ENCODE measurements around the gene GSTA4. TPM values are rescaled to one million over a fixed set of nuclear protein-coding genes. Genes with fewer than 3 reads are reported as not detected.

Gene GSTA4
- polyA plus RNA-seq, 1 donor from 2014 or later = 764 TPM

GRCh38 chr6:53033764-53034163 lies 38.7 kb upstream of the GSTA4 start:
- no peak overlapping the region for H3K4me3 ChIP-seq (ENCODE audit: low read length)
- H3K4me2 ChIP-seq (ENCODE audit: low read length) = no peak overlapping the region

GRCh38 chr6:53032849-53033248 lies 37.8 kb upstream of the GSTA4 start:
- H4K20me1 ChIP-seq (ENCODE audit: insufficient read depth) = no peaks in the 10 kb centered on the region
- H2AFZ ChIP-seq (ENCODE audit: low read depth, low read length) = no peak overlapping the region
- H3K79me2 ChIP-seq (replicated peaks; ENCODE audit: insufficient read depth, low read length) = no peaks in the 10 kb centered on the region
- no peaks in the 10 kb centered on the region for H3F3A ChIP-seq (ENCODE audit: insufficient read depth, low read length, poor library complexity, severe bottlenecking)
- H3K27me3 ChIP-seq (ENCODE audit: insufficient read depth, low read depth, low read length) = no peaks in the 10 kb centered on the region
- H3K36me3 ChIP-seq (ENCODE audit: insufficient read depth, low read length) = peaks cover 18% of the 10 kb centered on the region
- H3K27ac ChIP-seq (ENCODE audit: low read length) = no peak overlapping the region
- H3K9ac ChIP-seq (ENCODE audit: low read length) = no peak overlapping the region
- H3K4me3 ChIP-seq (ENCODE audit: low read length) = no peak overlapping the region
- no peaks in the 10 kb centered on the region for H3K9me2 ChIP-seq (ENCODE audit: insufficient read depth, low read length)
- no peaks in the 10 kb centered on the region for H3K9me3 ChIP-seq (ENCODE audit: low read length)
- H3K4me2 ChIP-seq (ENCODE audit: low read length) = no peak overlapping the region
- TF ChIP-seq RAD21 (conservative IDR thresholded peaks at IDR 0.05) (no peak), EZH2 (IDR thresholded peaks at IDR 0.05; ENCODE audit: borderline replicate concordance, insufficient read depth, low read length, poor library complexity, severe bottlenecking) (no peak), MXI1 (conservative IDR thresholded peaks at IDR 0.05; ENCODE audit: poor library complexity, severe bottlenecking) (no peak), REST (IDR thresholded peaks at IDR 0.05; ENCODE audit: borderline replicate concordance) (no peak), POLR2AphosphoS5 (IDR thresholded peaks at IDR 0.05) (no peak), CTCF (IDR thresholded peaks at IDR 0.05; ENCODE audit: poor library complexity, severe bottlenecking) (no peak)

More at GRCh38 chr6:53033764-53034163, 38.7 kb upstream of the GSTA4 start:
- H3F3A ChIP-seq (ENCODE audit: insufficient read depth, low read length, poor library complexity, severe bottlenecking) = no peaks in the 10 kb centered on the region
- no peak overlapping the region for H3K27ac ChIP-seq (ENCODE audit: low read length)
- H3K9ac ChIP-seq (ENCODE audit: low read length) = no peak overlapping the region
- no peaks in the 10 kb centered on the region for H3K79me2 ChIP-seq (replicated peaks; ENCODE audit: insufficient read depth, low read length)
- H3K27me3 ChIP-seq (ENCODE audit: insufficient read depth, low read depth, low read length) = no peaks in the 10 kb centered on the region
- no peaks in the 10 kb centered on the region for H4K20me1 ChIP-seq (ENCODE audit: insufficient read depth)
- H3K9me2 ChIP-seq (ENCODE audit: insufficient read depth, low read length) = no peaks in the 10 kb centered on the region
- no peak overlapping the region for H2AFZ ChIP-seq (ENCODE audit: low read depth, low read length)
- TF ChIP-seq REST (IDR thresholded peaks at IDR 0.05; ENCODE audit: borderline replicate concordance) = no peak
- TF ChIP-seq SMC3 (conservative IDR thresholded peaks at IDR 0.05; ENCODE audit: poor library complexity) = no peak
- no peak for TF ChIP-seq RAD21 (conservative IDR thresholded peaks at IDR 0.05)
- TF ChIP-seq CTCF (IDR thresholded peaks at IDR 0.05; ENCODE audit: poor library complexity, severe bottlenecking) = no peak
- TF ChIP-seq POLR2AphosphoS5 (IDR thresholded peaks at IDR 0.05) = no peak
- TF ChIP-seq TAF1 (IDR thresholded peaks at IDR 0.05; ENCODE audit: low read depth) = no peak
- no peak for TF ChIP-seq EZH2 (IDR thresholded peaks at IDR 0.05; ENCODE audit: borderline replicate concordance, insufficient read depth, low read length, poor library complexity, severe bottlenecking)
- TF ChIP-seq EP300 (conservative IDR thresholded peaks at IDR 0.05; ENCODE audit: poor library complexity, severe bottlenecking) = no peak
- TF ChIP-seq MXI1 (conservative IDR thresholded peaks at IDR 0.05; ENCODE audit: poor library complexity, severe bottlenecking) = no peak
- H3K36me3 ChIP-seq (ENCODE audit: insufficient read depth, low read length) = peaks cover 18% of the 10 kb centered on the region
- H3K9me3 ChIP-seq (ENCODE audit: low read length) = no peaks in the 10 kb centered on the region

Data from neural cell (in vitro differentiated cells).